Esophagus squamous epithelium (tissue), 4 donors: ENCODE data around the gene FOXP1.

Source experiments
- CTCF ChIP-seq, 6 experiments: fragments of 450-650 bp in 4 of 6; fragments of 200-600 bp in 2 of 6; sonication (generic) in 2 of 6; IDR thresholded peaks; one replicate each; pipeline ENCODE4 v1.5.1; 2016 to 2019; ENCODE audit warnings: antibody characterized with exemption in 6 of 6, mild to moderate bottlenecking in 4 of 6, moderate library complexity in 4 of 6
- POLR2A ChIP-seq, 4 donors: fragments of 450-650 bp; IDR thresholded peaks; one replicate each; pipeline ENCODE4 v1.6.1; 2017; ENCODE audit warnings: antibody characterized with exemption in 4 of 4, mild to moderate bottlenecking in 4 of 4, moderate library complexity in 3 of 4

- TF ChIP-seq CTCF (IDR thresholded peaks at IDR 0.05) (no peak), POLR2A (IDR thresholded peaks at IDR 0.05) (no peak)
These were observed 306.2 kb downstream of the FOXP1 start for GRCh38 chr3:71277341-71277740.
